RWPE2 (cell line): ENCODE data around the gene EDC3.
"Not testable (repeated sequence)": the region's sequence is repeated elsewhere in the genome, so short reads cannot be mapped to it uniquely, and the experiment has no call there.

Experiments used
- ATAC-seq: fragments of 200-7000 bp; cut with Tn5 transposase; 3 replicates; pipeline ENCODE4 v1.9.1; 2021; ENCODE audit warnings: low read depth
- DNase-seq: peaks from one replicate; pipeline ENCODE4 v3.0.0-alpha.2; 2020; ENCODE audit warnings: low spot score
- H3K27ac ChIP-seq: fragments of 450-650 bp; 2 replicates; pipeline ENCODE4 v1.5.1; 2017; ENCODE audit warnings: mild to moderate bottlenecking; ENCODE audit not compliant: poor library complexity, severe bottlenecking
- H3K27me3 ChIP-seq: fragments of 250-450 bp; sonication (Bioruptor Pico); 2 replicates; pipeline ENCODE4 v1.5.1; 2021; ENCODE audit warnings: mild to moderate bottlenecking, moderate library complexity; ENCODE audit not compliant: insufficient read depth, poor library complexity, severe bottlenecking
- H3K36me3 ChIP-seq: fragments of 250-450 bp; sonication (Bioruptor Pico); 2 replicates; pipeline ENCODE4 v1.5.1; 2020; ENCODE audit warnings: low read depth, mild to moderate bottlenecking, moderate library complexity
- H3K4me1 ChIP-seq: fragments of 250-450 bp; sonication (Bioruptor Pico); 2 replicates; pipeline ENCODE4 v1.5.1; 2021; ENCODE audit warnings: mild to moderate bottlenecking, moderate library complexity; ENCODE audit not compliant: insufficient read depth, poor library complexity, severe bottlenecking
- H3K4me3 ChIP-seq: fragments of 250-450 bp; sonication (Bioruptor Pico); 2 replicates; pipeline ENCODE4 v1.5.1; 2021; ENCODE audit warnings: mild to moderate bottlenecking, moderate library complexity; ENCODE audit not compliant: severe bottlenecking
- H3K9me3 ChIP-seq: fragments of 250-450 bp; sonication (Bioruptor Pico); 2 replicates; pipeline ENCODE4 v1.5.1; 2021; ENCODE audit warnings: mild to moderate bottlenecking, moderate library complexity; ENCODE audit not compliant: severe bottlenecking
- CTCF ChIP-seq: fragments of 450-650 bp; IDR thresholded peaks from one replicate; pipeline ENCODE4 v1.5.1; 2017; ENCODE audit warnings: mild to moderate bottlenecking, moderate library complexity; ENCODE audit not compliant: poor library complexity, severe bottlenecking

Gene EDC3

GRCh38 chr15:74631087-74631385, 64.8 kb downstream of the EDC3 start:
- no peak for TF ChIP-seq CTCF
- DNase-seq (no peak), ATAC-seq (no peak)
- no peaks in the 10 kb centered on the region for H3K9me3 ChIP-seq
- no peaks in the 10 kb centered on the region for H3K4me1 ChIP-seq
- no peak overlapping the region for H3K27ac ChIP-seq
- peaks cover 82% of the 10 kb centered on the region for H3K36me3 ChIP-seq
- H3K27me3 ChIP-seq, result no peaks in the 10 kb centered on the region
- H3K4me3 ChIP-seq, result no peak overlapping the region

GRCh38 chr15:74630284-74631086, 65.3 kb downstream of the EDC3 start:
- Histone ChIP-seq H3K9me3 (no peaks in the 10 kb centered on the region), H3K27ac (no peak overlapping the region), H3K4me3 (no peak overlapping the region), H3K27me3 (no peaks in the 10 kb centered on the region), H3K4me1 (no peaks in the 10 kb centered on the region), H3K36me3 (peaks cover 86% of the 10 kb centered on the region)
- ATAC-seq (no peak), DNase-seq (peak; percentile 58)
- TF ChIP-seq CTCF, result no peak

GRCh38 chr15:74629696-74630095, 66.1 kb downstream of the EDC3 start:
- ATAC-seq, DNase-seq, H3K27me3 ChIP-seq, H3K9me3 ChIP-seq, H3K27ac ChIP-seq, H3K4me1 ChIP-seq, H3K4me3 ChIP-seq: not testable (repeated sequence)
- peaks cover 86% of the 10 kb centered on the region for H3K36me3 ChIP-seq

- no peak overlapping the region for H3K27ac ChIP-seq
- no peaks in the 10 kb centered on the region for H3K9me3 ChIP-seq
- TF ChIP-seq CTCF, result no peak
- peaks cover 90% of the 10 kb centered on the region for H3K36me3 ChIP-seq
- peak; percentile 61 for DNase-seq
- H3K4me3 ChIP-seq, result no peak overlapping the region
- no peaks in the 10 kb centered on the region for H3K4me1 ChIP-seq
- no peak for ATAC-seq
- H3K27me3 ChIP-seq, result no peaks in the 10 kb centered on the region
Measured at GRCh38 chr15:74628949-74629348, 66.9 kb downstream of the EDC3 start.

GRCh38 chr15:74628199-74628598, 67.6 kb downstream of the EDC3 start:
- no peak for TF ChIP-seq CTCF
- Histone ChIP-seq H3K4me3 (no peak overlapping the region), H3K4me1 (no peaks in the 10 kb centered on the region), H3K9me3 (no peaks in the 10 kb centered on the region), H3K27me3 (no peaks in the 10 kb centered on the region), H3K36me3 (peaks cover 96% of the 10 kb centered on the region), H3K27ac (no peak overlapping the region)
- DNase-seq (peak; percentile 56), ATAC-seq (no peak)
